Measurements from ENCODE around the gene SCGB1A1. TPM values are rescaled to one million over a fixed set of nuclear protein-coding genes. Genes with fewer than 3 reads are reported as not detected.

The SCGB1A1 gene
- total and polyA plus RNA-seq, 7 donors = 0.35 TPM; not detected in 6

DNA sequence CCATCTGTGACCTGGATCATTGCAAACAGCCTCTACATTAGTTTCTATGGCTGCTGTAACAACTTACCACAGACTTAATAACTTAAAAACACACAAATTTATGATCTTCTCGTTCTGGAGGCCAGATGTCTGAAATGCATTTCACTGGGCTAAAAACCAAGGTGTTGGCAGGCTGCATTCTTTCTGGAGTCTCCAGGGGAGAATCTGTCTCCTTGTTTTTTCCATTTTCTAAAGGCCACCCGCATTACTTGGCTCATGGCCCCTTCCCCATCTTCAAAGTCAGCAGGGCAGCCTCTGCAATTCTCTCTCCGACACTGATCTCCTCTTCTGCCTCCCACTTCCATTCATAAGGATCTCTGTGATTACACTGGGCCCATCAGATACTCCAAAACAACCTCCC lies 11.6 kb downstream of the SCGB1A1 start:
- DNase-seq (no peak), ATAC-seq (no peak)
- no peak overlapping the region for H3K4me3 ChIP-seq
- H3K4me1 ChIP-seq = no peaks in the 10 kb centered on the region
- no peaks in the 10 kb centered on the region for H3K36me3 ChIP-seq (ENCODE audit: insufficient read depth in 1 of 2, low read depth in 1 of 2)
- no peaks in the 10 kb centered on the region for H3K27me3 ChIP-seq (ENCODE audit: insufficient read depth in 3 of 3, low read length in 2 of 3)
- H3K27ac ChIP-seq = no peak overlapping the region
- H3K9me3 ChIP-seq = no peaks in the 10 kb centered on the region
- TF ChIP-seq, protein P1, sequence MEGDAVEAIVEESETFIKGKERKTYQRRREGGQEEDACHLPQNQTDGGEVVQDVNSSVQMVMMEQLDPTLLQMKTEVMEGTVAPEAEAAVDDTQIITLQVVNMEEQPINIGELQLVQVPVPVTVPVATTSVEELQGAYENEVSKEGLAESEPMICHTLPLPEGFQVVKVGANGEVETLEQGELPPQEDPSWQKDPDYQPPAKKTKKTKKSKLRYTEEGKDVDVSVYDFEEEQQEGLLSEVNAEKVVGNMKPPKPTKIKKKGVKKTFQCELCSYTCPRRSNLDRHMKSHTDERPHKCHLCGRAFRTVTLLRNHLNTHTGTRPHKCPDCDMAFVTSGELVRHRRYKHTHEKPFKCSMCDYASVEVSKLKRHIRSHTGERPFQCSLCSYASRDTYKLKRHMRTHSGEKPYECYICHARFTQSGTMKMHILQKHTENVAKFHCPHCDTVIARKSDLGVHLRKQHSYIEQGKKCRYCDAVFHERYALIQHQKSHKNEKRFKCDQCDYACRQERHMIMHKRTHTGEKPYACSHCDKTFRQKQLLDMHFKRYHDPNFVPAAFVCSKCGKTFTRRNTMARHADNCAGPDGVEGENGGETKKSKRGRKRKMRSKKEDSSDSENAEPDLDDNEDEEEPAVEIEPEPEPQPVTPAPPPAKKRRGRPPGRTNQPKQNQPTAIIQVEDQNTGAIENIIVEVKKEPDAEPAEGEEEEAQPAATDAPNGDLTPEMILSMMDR (IDR thresholded peaks at IDR 0.05) = no peak
- 56 to 72% (median 71%) methylated on average over 3 of the region's 3 CpGs for WGBS, 3 donors
- intact Hi-C loops (cut with DNase I) = loop anchor here in 1 of 2 donors (5.0 kb wide), 1 partner anchor 58 kb away; no protein-coding TSS in a partner anchor

DNA sequence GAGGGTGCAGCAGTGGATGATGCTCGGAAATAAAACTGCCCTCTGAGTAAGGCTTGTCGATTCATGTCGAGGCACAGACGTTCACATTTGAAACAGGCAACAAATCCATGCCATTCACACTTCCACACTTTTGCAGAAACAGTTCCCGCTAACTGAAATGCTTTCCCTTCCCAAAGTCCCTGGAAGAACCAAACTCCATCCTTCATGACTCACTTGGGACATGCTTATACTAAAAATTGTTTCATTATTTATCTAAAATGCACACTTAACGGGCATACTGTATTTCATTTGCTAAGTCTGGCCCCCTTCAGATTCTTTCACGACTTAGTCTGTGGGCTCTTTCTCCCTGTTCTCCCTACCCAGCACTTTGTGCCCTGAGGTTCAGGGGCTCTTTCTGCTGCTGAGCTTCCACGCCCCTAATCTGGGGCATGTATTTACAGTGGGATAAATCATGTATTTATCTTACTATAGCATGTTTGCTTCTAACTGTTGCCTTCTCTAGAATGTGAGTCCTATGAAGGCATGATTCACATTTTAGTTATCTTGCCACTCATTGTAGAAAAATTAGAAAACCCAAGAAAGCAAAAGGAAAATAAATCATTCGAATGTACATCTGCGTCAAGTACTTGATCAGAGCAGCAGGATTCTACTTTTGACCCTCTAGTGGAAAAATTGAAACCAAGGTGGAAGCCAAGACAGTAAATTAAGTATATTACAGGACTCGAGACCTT lies 12.5 kb downstream of the SCGB1A1 start:
- TF ChIP-seq, protein P1 (IDR thresholded peaks at IDR 0.05) = no peak
- no peaks in the 10 kb centered on the region for H3K9me3 ChIP-seq
- 67 to 76% (median 76%) methylated on average over 11 of the region's 11 CpGs for WGBS, 3 donors
- H3K27ac ChIP-seq = no peak overlapping the region
- H3K27me3 ChIP-seq (ENCODE audit: insufficient read depth in 3 of 3, low read length in 2 of 3) = no peaks in the 10 kb centered on the region
- no peaks in the 10 kb centered on the region for H3K36me3 ChIP-seq (ENCODE audit: insufficient read depth in 1 of 2, low read depth in 1 of 2)
- intact Hi-C loops (cut with DNase I) = loop anchor here in 1 of 2 donors (5.0 kb wide), 1 partner anchor 59 kb away; no protein-coding TSS in a partner anchor
- DNase-seq (no peak), ATAC-seq (no peak)
- no peaks in the 10 kb centered on the region for H3K4me1 ChIP-seq
- H3K4me3 ChIP-seq = no peak overlapping the region

DNA sequence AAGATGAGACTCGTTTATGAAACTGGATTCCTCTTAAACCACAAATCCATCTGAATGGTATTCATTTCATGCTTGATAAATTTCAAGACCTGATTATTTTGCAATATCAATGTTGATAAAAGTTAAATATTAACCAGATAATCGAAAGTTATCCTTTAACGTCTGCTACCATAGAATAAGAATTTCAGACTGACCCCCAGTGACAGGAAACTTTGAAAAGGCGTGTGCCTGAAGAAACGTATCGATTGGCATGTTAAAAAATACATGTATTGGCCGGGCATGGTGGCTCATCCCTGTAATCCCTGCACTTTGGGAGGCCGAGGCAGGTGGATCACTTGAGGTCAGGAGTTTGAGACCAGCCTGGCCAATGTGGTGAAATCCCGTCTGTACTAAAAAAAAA lies 13.9 kb downstream of the SCGB1A1 start:
- Histone ChIP-seq H3K4me3 (no peak overlapping the region), H3K27ac (no peak overlapping the region), H3K27me3 (ENCODE audit: insufficient read depth in 3 of 3, low read length in 2 of 3) (no peaks in the 10 kb centered on the region), H3K9me3 (no peaks in the 10 kb centered on the region), H3K36me3 (ENCODE audit: insufficient read depth in 1 of 2, low read depth in 1 of 2) (no peaks in the 10 kb centered on the region), H3K4me1 (no peaks in the 10 kb centered on the region)
- intact Hi-C loops (cut with DNase I) = loop anchor here in 1 of 2 donors (5.0 kb wide), 1 partner anchor 60 kb away; no protein-coding TSS in a partner anchor
- no peak for ATAC-seq
- no peak for DNase-seq
- WGBS, 3 donors = 84 to 91% (median 89%) methylated on average over 9 of the region's 9 CpGs
- TF ChIP-seq, protein P1 (IDR thresholded peaks at IDR 0.05) = no peak

DNA sequence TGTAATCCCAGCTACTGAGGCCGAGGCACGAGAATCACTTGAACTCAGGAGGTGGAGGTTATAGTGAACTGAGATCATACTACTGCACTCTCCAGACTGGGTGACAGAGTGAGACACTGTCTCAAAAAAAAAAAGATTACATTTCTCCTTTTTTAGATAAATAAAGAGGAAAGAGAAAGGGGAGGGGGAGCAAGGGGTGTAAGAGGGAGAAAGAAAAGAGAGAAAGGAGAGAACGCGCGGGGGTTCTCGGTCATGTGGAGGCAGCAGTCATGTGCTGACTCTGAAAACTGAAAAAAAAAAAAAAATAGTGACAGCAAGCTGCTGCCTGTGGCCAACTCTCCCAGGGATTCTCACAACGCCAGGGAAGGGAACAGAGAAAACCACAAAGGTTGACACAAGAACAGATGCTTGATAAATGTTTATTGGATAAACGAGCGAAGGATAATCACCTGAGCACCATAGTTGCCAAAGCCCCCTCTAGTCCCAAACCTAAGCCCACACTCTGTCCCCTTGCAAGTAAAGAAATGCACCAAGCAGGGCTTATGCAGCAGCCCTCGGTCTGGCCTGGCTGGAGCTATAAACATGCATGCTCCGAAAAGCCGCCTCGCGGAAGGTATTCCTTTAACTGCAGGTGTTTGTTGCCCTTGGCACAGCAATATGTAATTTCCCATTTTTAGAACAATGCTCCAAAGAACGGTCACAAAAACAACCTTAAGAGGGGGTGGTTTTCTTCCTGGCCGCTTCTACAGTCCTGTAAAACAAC lies 14.5 kb downstream of the SCGB1A1 start:
- 53 to 64% (median 58%) methylated on average over 16 of the region's 16 CpGs for WGBS, 3 donors
- H3K4me3 ChIP-seq = no peak overlapping the region
- H3K27me3 ChIP-seq (ENCODE audit: insufficient read depth in 3 of 3, low read length in 2 of 3) = no peaks in the 10 kb centered on the region
- intact Hi-C loops (cut with DNase I) = loop anchor here in 1 of 2 donors (5.0 kb wide), 1 partner anchor 61 kb away; no protein-coding TSS in a partner anchor
- DNase-seq (no peak), ATAC-seq (no peak)
- H3K27ac ChIP-seq = no peak overlapping the region
- no peaks in the 10 kb centered on the region for H3K36me3 ChIP-seq (ENCODE audit: insufficient read depth in 1 of 2, low read depth in 1 of 2)
- H3K4me1 ChIP-seq = no peaks in the 10 kb centered on the region
- TF ChIP-seq, protein P1 (IDR thresholded peaks at IDR 0.05) = no peak
- no peaks in the 10 kb centered on the region for H3K9me3 ChIP-seq

All from psoas muscle (tissue), 8 donors.